Keratinocyte (primary cell): ENCODE results near the gene ASTN2. TPM values are rescaled to one million over a fixed set of nuclear protein-coding genes. Genes with fewer than 3 reads are reported as not detected.

Source experiments
- DNase-seq: peaks from one replicate; pipeline ENCODE4 v3.0.0-alpha.2; 2011; ENCODE audit warnings: low read depth, missing footprints, low spot score
- FAIRE-seq: peaks from 2 replicates; lab custom pipeline; 2011; peaks lifted over from hg19 to GRCh38; lab: Jason Lieb, UNC
- H2AFZ ChIP-seq: 2 replicates; pipeline ENCODE4 v1.6.0; 2012; ENCODE audit warnings: low read length, control low read depth, inconsistent platforms; ENCODE audit not compliant: control insufficient read depth
- H3K27ac ChIP-seq: 2 replicates; pipeline ENCODE4 v1.5.1; 2011; ENCODE audit warnings: low read length; ENCODE audit not compliant: control insufficient read depth, insufficient read depth
- H3K27me3 ChIP-seq: 3 replicates; pipeline ENCODE4 v1.6.0; 2011; ENCODE audit warnings: low read length; ENCODE audit not compliant: control insufficient read depth, insufficient read depth; ENCODE audit errors: extremely low read depth
- H3K36me3 ChIP-seq, 2 experiments: 2 replicates in 1 of 2; 3 replicates in 1 of 2; pipeline ENCODE4 v1.5.1; 2011; ENCODE audit warnings: low read length in 2 of 2, mild to moderate bottlenecking in 1 of 2; ENCODE audit not compliant: control insufficient read depth in 2 of 2, insufficient read depth in 2 of 2; ENCODE audit errors: extremely low read depth in 1 of 2
- H3K4me1 ChIP-seq: 3 replicates; pipeline ENCODE4 v1.5.1; 2011; ENCODE audit warnings: low read length; ENCODE audit not compliant: control insufficient read depth, insufficient read depth; ENCODE audit errors: extremely low read depth
- H3K4me2 ChIP-seq: 3 replicates; pipeline ENCODE4 v1.6.0; 2011; ENCODE audit warnings: low read depth, low read length; ENCODE audit not compliant: control insufficient read depth, insufficient read depth; ENCODE audit errors: extremely low read depth
- H3K4me3 ChIP-seq, 3 experiments: fragments of 200-600 bp in 1 of 3; sonication (generic) in 1 of 3; 2 replicates in 2 of 3; 3 replicates in 1 of 3; pipeline ENCODE4 v1.5.1; 2011 to 2016; ENCODE audit warnings: low read length in 3 of 3, mild to moderate bottlenecking in 3 of 3, control low read depth in 2 of 3, inconsistent platforms in 1 of 3, low read depth in 1 of 3, mixed read lengths in 1 of 3, mixed run types in 1 of 3, moderate library complexity in 1 of 3; ENCODE audit not compliant: control insufficient read depth in 2 of 3, insufficient read depth in 2 of 3; ENCODE audit errors: extremely low read depth in 1 of 3
- H3K79me2 ChIP-seq: 2 replicates; pipeline ENCODE4 v1.6.0; 2012; ENCODE audit warnings: low read length; ENCODE audit not compliant: control insufficient read depth, insufficient read depth
- H3K9ac ChIP-seq: 3 replicates; pipeline ENCODE4 v1.6.0; 2011; ENCODE audit warnings: low read length; ENCODE audit not compliant: control insufficient read depth, insufficient read depth; ENCODE audit errors: extremely low read depth
- H3K9me1 ChIP-seq: 3 replicates; pipeline ENCODE4 v1.6.0; 2011; ENCODE audit warnings: low read length; ENCODE audit not compliant: control insufficient read depth, insufficient read depth; ENCODE audit errors: extremely low read depth
- H3K9me3 ChIP-seq: 2 replicates; pipeline ENCODE4 v1.5.1; 2012; ENCODE audit warnings: low read depth, low read length; ENCODE audit not compliant: control insufficient read depth
- H4K20me1 ChIP-seq: 3 replicates; pipeline ENCODE4 v1.6.0; 2011; ENCODE audit warnings: low read length; ENCODE audit not compliant: control insufficient read depth, insufficient read depth; ENCODE audit errors: extremely low read depth
- CTCF ChIP-seq, 3 experiments: IDR thresholded peaks in 1 of 3; conservative IDR thresholded peaks in 1 of 3; optimal IDR thresholded peaks in 1 of 3; 2 replicates in 2 of 3; 3 replicates in 1 of 3; pipeline versions ENCODE3 to v1.5.1; 2011; ENCODE audit warnings: low read length in 3 of 3, mild to moderate bottlenecking in 3 of 3, moderate library complexity in 2 of 3, control low read depth in 1 of 3, inconsistent platforms in 1 of 3; ENCODE audit not compliant: insufficient read depth in 2 of 3; ENCODE audit errors: extremely low read depth in 1 of 3
- EZH2 ChIP-seq: IDR thresholded peaks from one replicate; pipeline ENCODE4 v1.6.1; 2012; ENCODE audit warnings: inconsistent platforms, mild to moderate bottlenecking, low read length, moderate library complexity
- dilution Hi-C: fragments of 300-500 bp; cut with MboI; formaldehyde crosslinking; loops from one replicate; pipeline ENCODE4 v1.7.0; 2020; ENCODE audit warnings: low sequenced_read_pairs; ENCODE audit not compliant: extremely low pct_ligation_motif_present
- polyA plus RNA-seq, 5 experiments: library from polyadenylated mRNA; depleted of rRNA in 3 of 5; stranded (reverse) in 3 of 5; stranded (forward) in 1 of 5; unstranded in 1 of 5; fragments of >200 nt; gene quantifications; 1 replicate in 1 of 5; 2 replicates in 3 of 5; 3 replicates in 1 of 5; pipeline versions ENCODE4 v1.2.1 to v1.2.3, GENCODE V29; 2011 to 2012; ENCODE audit warnings: missing spikeins in 2 of 5, low read depth in 1 of 5, low replicate concordance in 1 of 5

Gene ASTN2
- polyA plus RNA-seq, 1 donor (not counting 4 experiments of a cell fraction or from before 2014, with no cell fraction given) = 0.31 TPM

- Histone ChIP-seq H3K36me3 (no peaks in the 10 kb centered on the region), H3K9me1 (no peaks in the 10 kb centered on the region), H3K9me3 (no peaks in the 10 kb centered on the region), H3K4me1 (no peaks in the 10 kb centered on the region), H3K27ac (no peak overlapping the region), H3K4me3 (no peak overlapping the region), H2AFZ (no peak overlapping the region), H3K27me3 (no peaks in the 10 kb centered on the region), H3K9ac (no peak overlapping the region), H4K20me1 (no peaks in the 10 kb centered on the region), H3K4me2 (no peak overlapping the region), H3K79me2 (no peaks in the 10 kb centered on the region)
- TF ChIP-seq EZH2 = no peak
- no peak for TF ChIP-seq CTCF (optimal IDR thresholded peaks at IDR 0.05 in 1 of 3, IDR thresholded peaks at IDR 0.05 in 1 of 3, conservative IDR thresholded peaks at IDR 0.05 in 1 of 3; ENCODE audit: extremely low read depth in 1 of 3, insufficient read depth in 2 of 3, low read length in 3 of 3)
- no peak for FAIRE-seq
- no peak for DNase-seq
- dilution Hi-C loops = no loop called here
These were observed 209.1 kb downstream of the ASTN2 start for GRCh38 chr9:117205806-117206205.

- no peak for FAIRE-seq
- H3K4me2 ChIP-seq = no peak overlapping the region
- no peak overlapping the region for H3K4me3 ChIP-seq
- H3K27me3 ChIP-seq = no peaks in the 10 kb centered on the region
- no peaks in the 10 kb centered on the region for H3K9me3 ChIP-seq
- no peaks in the 10 kb centered on the region for H3K36me3 ChIP-seq
- TF ChIP-seq EZH2 = no peak
- no peak for TF ChIP-seq CTCF (optimal IDR thresholded peaks at IDR 0.05 in 1 of 3, IDR thresholded peaks at IDR 0.05 in 1 of 3, conservative IDR thresholded peaks at IDR 0.05 in 1 of 3; ENCODE audit: extremely low read depth in 1 of 3, insufficient read depth in 2 of 3, low read length in 3 of 3)
- H3K79me2 ChIP-seq = no peaks in the 10 kb centered on the region
- H3K4me1 ChIP-seq = no peaks in the 10 kb centered on the region
- H4K20me1 ChIP-seq = no peaks in the 10 kb centered on the region
- no peaks in the 10 kb centered on the region for H3K9me1 ChIP-seq
- no peak overlapping the region for H2AFZ ChIP-seq
- dilution Hi-C loops = no loop called here
- DNase-seq = no peak
- H3K9ac ChIP-seq = no peak overlapping the region
- H3K27ac ChIP-seq = no peak overlapping the region
These were observed 209.9 kb downstream of the ASTN2 start for GRCh38 chr9:117204971-117205370.
